Measurements from ENCODE around the gene PABPN1L. TPM values are rescaled to one million over a fixed set of nuclear protein-coding genes. Genes with fewer than 3 reads are reported as not detected.

Gene PABPN1L
- total and polyA plus RNA-seq, 2 donors (not counting 3 experiments of a cell fraction or from before 2014, with no cell fraction given): not detected

- TF ChIP-seq JUN (IDR thresholded peaks at IDR 0.05; ENCODE audit: borderline replicate concordance, insufficient read depth, insufficient read length, low read depth) (no peak), POLR2AphosphoS5 (IDR thresholded peaks at IDR 0.05; ENCODE audit: insufficient read depth, low read depth, low read length) (no peak), GATA2 (IDR thresholded peaks at IDR 0.05; ENCODE audit: insufficient read depth, insufficient read length, low read depth, low read length) (no peak), MAX (IDR thresholded peaks at IDR 0.05; ENCODE audit: insufficient read depth, insufficient read length) (no peak), FOS (IDR thresholded peaks at IDR 0.05; ENCODE audit: borderline replicate concordance, insufficient read depth, low read length) (no peak), POLR2A (IDR thresholded peaks at IDR 0.05; ENCODE audit: low read depth, low read length) (no peak), EZH2 (IDR thresholded peaks at IDR 0.05; ENCODE audit: borderline replicate concordance, low read depth, low read length, severe bottlenecking) (no peak), CTCF (IDR thresholded peaks at IDR 0.05; ENCODE audit: extremely low read depth in 1 of 2, insufficient read depth in 1 of 2, low read depth in 1 of 2, low read length in 2 of 2) (no peak), MYC (IDR thresholded peaks at IDR 0.05; ENCODE audit: low read depth, low read length) (no peak)
- dilution Hi-C loops (cut with MboI; ENCODE audit: extremely low pct_ligation_motif_present, low sequenced_read_pairs) (no loop called here), intact Hi-C loops (cut with micrococcal nuclease) (no loop called here)
- Histone ChIP-seq H3K4me3 (replicated peaks in 1 of 3; ENCODE audit: insufficient read depth in 1 of 3, low read depth in 1 of 3, low read length in 3 of 3) (no peak overlapping the region), H3K36me3 (ENCODE audit: control insufficient read depth in 2 of 2, extremely low read depth in 1 of 2, insufficient read depth in 2 of 2, low read length in 2 of 2) (peaks cover 0 to 12% of the 10 kb centered on the region in 2 experiments), H4K20me1 (replicated peaks; ENCODE audit: control insufficient read depth, extremely low read depth, insufficient read depth, low read length) (no peaks in the 10 kb centered on the region), H3K79me2 (ENCODE audit: control insufficient read depth, insufficient read depth, low read length) (no peaks in the 10 kb centered on the region), H3K27ac (ENCODE audit: insufficient read depth, low read depth, low read length) (no peak overlapping the region), H3K9ac (replicated peaks; ENCODE audit: extremely low read depth, insufficient read depth, low read length) (no peak overlapping the region), H3K4me1 (ENCODE audit: control insufficient read depth, extremely low read depth, insufficient read depth, low read length) (no peaks in the 10 kb centered on the region), H3K9me1 (replicated peaks; ENCODE audit: control insufficient read depth, extremely low read depth, insufficient read depth, low read length) (no peaks in the 10 kb centered on the region), H3K4me2 (ENCODE audit: insufficient read depth, low read length) (no peak overlapping the region), H3K9me3 (replicated peaks; ENCODE audit: control insufficient read depth, insufficient read depth, low read length) (no peaks in the 10 kb centered on the region), H3K27me3 (ENCODE audit: control insufficient read depth in 2 of 2, insufficient read depth in 2 of 2, low read length in 2 of 2) (no peaks in the 10 kb centered on the region), H2AFZ (ENCODE audit: low read depth, low read length) (no peak overlapping the region)
- DNase-seq (ENCODE audit: low read depth, low spot score) (no peak), FAIRE-seq (no peak)
- ChIA-PET CTCF (interaction anchor here (0.9 to 1.3 kb wide), 2 partner anchors 9 to 17 kb away, joined by 3 read pairs; partner anchors contain the start of gene TRAPPC2L), POLR2A (no interaction called here)
- BruUV-seq (replicated peaks): no TSS peak
Measured at GRCh38 chr16:88839745-88840599, 26.5 kb downstream of the PABPN1L start.

Data from endothelial cell of umbilical vein (primary cell).